Measurements from ENCODE around the gene KMT2D.

GRCh38 chr12:49093792-49094159 is 33.2 kb upstream of the KMT2D start:
- TF ChIP-seq CTCF (IDR thresholded peaks at IDR 0.05; ENCODE audit: insufficient read depth, low read depth, low read length), result no peak
- no peak for TF ChIP-seq EZH2 (IDR thresholded peaks at IDR 0.05; ENCODE audit: insufficient read depth, low read length)

All from astrocyte (in vitro differentiated cells and primary cell).